ENCODE data around the gene MSRB3.

GRCh38 chr12:65257986-65258385 is 20.5 kb upstream of the MSRB3 start:
- TF ChIP-seq CTCF (IDR thresholded peaks at IDR 0.05) (no peak), POLR2A (IDR thresholded peaks at IDR 0.05) (no peak)
